RWPE1 (cell line): ENCODE data around the gene PCDHGA5.
"Not testable (repeated sequence)": the region's sequence is repeated elsewhere in the genome, so short reads cannot be mapped to it uniquely, and the experiment has no call there.

Source experiments
- CTCF ChIA-PET: fragments of 350-600 bp; sonication (Branson Sonifier 250); formaldehyde crosslinking; extraction: SDS; loops from one replicate; lab custom pipeline; 2021; lab: Yijun Ruan, JAX
- POLR2A ChIA-PET: fragments of 400-600 bp; formaldehyde crosslinking; extraction: SDS; loops from one replicate; lab custom pipeline; 2020; ENCODE audit warnings: antibody characterized with exemption; ENCODE audit not compliant: low non-redundant PET; lab: Yijun Ruan, JAX
- DNase-seq: peaks from one replicate; pipeline ENCODE4 v3.0.0; 2012; ENCODE audit warnings: low spot score
- H3K27ac ChIP-seq: fragments of 450-650 bp; 2 replicates; pipeline ENCODE4 v1.5.1; 2017
- TF ChIP-seq, protein P1 (sequence below): fragments of 450-650 bp; conservative IDR thresholded peaks from 2 replicates; pipeline ENCODE4 v1.5.1; 2017; ENCODE audit warnings: low read depth, mild to moderate bottlenecking

PCDHGA5 gene

DNA sequence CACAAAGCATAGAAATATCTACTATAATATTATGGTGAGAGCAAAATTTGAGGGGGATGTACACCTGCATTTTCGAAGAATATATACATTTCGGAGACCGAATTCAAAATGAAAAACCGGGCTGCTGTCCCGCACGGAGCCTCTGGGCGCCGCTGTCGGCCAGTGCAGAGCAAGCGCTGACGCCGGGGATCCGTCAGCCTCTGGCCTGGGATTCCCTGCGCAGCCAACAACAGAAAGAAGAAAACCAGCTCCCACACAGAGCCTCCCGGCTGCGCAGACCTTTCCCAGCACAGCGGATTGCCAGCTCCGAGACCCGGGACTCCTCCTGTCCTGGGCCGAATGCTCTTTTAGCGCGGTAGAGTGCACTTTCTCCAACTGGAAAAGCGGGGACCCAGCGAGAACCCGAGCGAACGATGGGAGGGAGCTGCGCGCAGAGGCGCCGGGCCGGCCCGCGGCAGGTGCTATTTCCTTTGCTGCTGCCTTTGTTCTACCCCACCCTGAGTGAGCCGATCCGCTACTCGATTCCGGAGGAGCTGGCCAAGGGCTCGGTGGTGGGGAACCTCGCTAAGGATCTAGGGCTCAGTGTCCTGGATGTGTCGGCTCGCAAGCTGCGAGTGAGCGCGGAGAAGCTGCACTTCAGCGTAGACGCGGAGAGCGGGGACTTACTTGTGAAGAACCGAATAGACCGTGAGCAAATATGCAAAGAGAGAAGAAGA, 44.0 kb downstream of the PCDHGA5 start, which contains the start of gene PCDHGB6:
PCDHGB6 (plus strand) TSS at position 232 of the 716 bp plus-strand sequence; CDS start at position 414, 182 bp downstream.
- POLR2A ChIA-PET, H3K27ac ChIP-seq, DNase-seq: not testable (repeated sequence)
- TF ChIP-seq, protein P1, sequence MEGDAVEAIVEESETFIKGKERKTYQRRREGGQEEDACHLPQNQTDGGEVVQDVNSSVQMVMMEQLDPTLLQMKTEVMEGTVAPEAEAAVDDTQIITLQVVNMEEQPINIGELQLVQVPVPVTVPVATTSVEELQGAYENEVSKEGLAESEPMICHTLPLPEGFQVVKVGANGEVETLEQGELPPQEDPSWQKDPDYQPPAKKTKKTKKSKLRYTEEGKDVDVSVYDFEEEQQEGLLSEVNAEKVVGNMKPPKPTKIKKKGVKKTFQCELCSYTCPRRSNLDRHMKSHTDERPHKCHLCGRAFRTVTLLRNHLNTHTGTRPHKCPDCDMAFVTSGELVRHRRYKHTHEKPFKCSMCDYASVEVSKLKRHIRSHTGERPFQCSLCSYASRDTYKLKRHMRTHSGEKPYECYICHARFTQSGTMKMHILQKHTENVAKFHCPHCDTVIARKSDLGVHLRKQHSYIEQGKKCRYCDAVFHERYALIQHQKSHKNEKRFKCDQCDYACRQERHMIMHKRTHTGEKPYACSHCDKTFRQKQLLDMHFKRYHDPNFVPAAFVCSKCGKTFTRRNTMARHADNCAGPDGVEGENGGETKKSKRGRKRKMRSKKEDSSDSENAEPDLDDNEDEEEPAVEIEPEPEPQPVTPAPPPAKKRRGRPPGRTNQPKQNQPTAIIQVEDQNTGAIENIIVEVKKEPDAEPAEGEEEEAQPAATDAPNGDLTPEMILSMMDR = peak; percentile 58
- CTCF ChIA-PET = interaction anchor here (0.6 to 0.9 kb wide), 4 partner anchors 9 to 1006 kb away, joined by 3 to 4 read pairs (median 3); partner anchors contain the start of genes PCDHGA8 and PCDHGB7

DNA sequence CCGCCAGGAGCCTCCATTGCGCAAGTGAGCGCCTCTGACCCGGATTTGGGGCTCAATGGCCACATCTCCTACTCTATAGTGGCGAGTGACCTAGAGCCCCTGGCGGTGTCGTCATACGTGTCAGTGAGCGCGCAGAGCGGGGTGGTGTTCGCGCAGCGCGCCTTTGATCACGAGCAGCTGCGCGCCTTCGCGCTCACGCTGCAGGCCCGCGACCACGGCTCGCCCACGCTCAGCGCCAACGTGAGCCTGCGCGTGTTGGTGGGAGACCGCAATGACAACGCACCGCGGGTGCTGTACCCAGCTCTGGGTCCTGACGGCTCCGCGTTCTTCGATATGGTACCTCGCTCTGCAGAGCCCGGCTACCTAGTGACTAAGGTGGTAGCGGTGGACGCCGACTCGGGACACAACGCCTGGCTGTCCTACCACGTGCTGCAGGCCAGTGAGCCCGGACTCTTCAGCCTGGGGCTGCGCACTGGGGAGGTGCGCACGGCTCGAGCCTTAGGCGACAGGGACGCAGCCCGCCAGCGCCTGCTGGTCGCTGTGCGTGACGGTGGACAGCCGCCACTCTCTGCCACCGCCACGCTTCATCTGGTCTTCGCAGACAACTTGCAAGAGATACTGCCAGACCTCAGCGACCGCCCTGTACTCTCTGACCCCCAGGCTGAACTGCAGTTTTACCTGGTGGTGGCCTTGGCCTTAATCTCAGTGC, 45.8 kb downstream of the PCDHGA5 start:
- CTCF ChIA-PET = interaction anchor here (0.6 kb wide), 1 partner anchor 35 kb away, joined by 6 read pairs; no protein-coding TSS in a partner anchor
- POLR2A ChIA-PET = no interaction called here
- TF ChIP-seq, protein P1 = no peak
- no peak overlapping the region for H3K27ac ChIP-seq
- DNase-seq = no peak

DNA sequence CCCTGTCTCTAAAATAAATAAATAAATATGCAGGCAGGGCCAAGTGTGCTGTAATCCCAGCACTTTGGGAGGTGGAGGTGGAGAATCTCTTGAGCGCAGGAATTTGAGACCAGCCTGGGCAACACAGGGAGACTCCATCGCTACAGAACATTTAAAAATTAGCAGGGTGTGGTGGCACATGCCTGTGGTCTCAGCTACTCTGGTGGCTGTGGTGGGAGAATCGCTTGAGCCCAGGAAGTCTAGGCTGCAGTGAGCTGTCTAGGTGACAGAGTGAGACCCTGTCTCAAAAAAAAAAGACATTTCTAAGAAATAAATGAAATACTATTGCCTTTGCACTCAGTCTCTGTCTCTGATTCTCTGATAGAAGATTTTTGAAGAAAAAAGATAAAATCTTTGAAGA, 47.6 kb downstream of the PCDHGA5 start:
- no peak overlapping the region for H3K27ac ChIP-seq
- DNase-seq = no peak
- CTCF ChIA-PET = interaction anchor here (3.3 kb wide), 1 partner anchor 152 kb away, joined by 11 read pairs; no protein-coding TSS in a partner anchor
- POLR2A ChIA-PET = no interaction called here
- TF ChIP-seq, protein P1 = no peak

DNA sequence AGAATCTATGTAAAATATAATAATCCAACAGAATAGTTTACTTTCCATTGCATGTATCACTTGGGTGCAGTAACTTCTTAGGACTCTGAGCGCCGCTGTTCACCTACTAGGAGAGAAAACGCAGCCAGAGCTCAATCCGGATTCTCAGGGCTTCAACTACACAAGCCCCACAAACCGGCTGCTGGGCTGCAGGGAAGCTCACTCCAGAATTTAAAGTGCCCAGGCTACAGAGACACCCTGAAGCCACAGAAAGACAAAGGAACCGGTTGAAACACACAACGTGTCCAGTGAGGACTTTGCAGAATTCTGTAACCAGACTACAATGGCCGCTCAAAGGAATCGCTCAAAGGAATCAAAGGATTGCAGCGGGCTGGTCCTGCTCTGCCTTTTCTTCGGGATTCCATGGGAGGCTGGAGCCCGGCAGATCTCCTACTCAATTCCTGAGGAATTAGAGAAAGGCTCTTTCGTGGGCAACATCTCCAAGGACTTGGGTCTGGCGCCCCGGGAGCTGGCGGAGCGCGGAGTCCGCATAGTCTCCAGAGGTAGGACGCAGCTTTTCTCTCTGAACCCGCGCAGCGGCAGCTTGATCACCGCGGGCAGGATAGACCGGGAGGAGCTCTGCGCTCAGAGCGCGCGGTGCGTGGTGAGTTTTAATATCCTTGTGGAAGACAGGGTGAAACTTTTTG, 49.0 kb downstream of the PCDHGA5 start, which contains the start of gene PCDHGA10:
PCDHGA10 (plus strand) TSS at position 134 of the 686 bp plus-strand sequence; CDS start at position 323, 189 bp downstream.
- ChIA-PET CTCF (interaction anchor here (0.9 to 3.3 kb wide), 4 partner anchors 30 to 151 kb away, joined by 3 to 11 read pairs (median 4); partner anchors contain the start of genes PCDHGA7 and PCDHGB2), POLR2A (no interaction called here)
- no peak within 1 kb of the TSS for H3K27ac ChIP-seq
- DNase-seq = peak; percentile 29
- TF ChIP-seq, protein P1 = no peak

DNA sequence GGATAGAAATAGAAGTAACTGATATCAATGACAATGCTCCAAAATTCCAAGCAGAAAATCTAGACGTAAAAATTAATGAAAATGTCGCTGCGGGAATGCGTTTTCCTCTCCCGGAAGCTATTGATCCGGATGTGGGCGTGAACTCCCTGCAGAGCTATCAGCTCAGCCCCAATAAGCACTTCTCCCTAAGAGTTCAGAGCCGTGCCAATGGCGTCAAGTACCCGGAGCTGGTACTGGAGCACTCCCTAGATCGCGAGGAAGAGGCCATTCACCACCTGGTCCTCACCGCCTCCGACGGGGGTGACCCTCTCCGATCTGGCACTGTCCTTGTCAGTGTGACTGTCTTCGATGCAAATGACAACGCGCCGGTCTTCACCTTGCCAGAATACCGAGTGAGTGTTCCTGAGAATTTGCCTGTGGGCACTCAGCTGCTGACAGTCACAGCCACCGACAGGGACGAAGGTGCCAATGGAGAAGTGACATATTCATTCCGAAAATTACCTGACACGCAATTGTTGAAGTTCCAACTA, 49.6 kb downstream of the PCDHGA5 start:
- TF ChIP-seq, protein P1 = no peak
- ChIA-PET POLR2A (no interaction called here), CTCF (interaction anchor here (3.3 kb wide), 1 partner anchor 150 kb away, joined by 11 read pairs; no protein-coding TSS in a partner anchor)
- H3K27ac ChIP-seq = no peak overlapping the region
- DNase-seq = no peak

DNA sequence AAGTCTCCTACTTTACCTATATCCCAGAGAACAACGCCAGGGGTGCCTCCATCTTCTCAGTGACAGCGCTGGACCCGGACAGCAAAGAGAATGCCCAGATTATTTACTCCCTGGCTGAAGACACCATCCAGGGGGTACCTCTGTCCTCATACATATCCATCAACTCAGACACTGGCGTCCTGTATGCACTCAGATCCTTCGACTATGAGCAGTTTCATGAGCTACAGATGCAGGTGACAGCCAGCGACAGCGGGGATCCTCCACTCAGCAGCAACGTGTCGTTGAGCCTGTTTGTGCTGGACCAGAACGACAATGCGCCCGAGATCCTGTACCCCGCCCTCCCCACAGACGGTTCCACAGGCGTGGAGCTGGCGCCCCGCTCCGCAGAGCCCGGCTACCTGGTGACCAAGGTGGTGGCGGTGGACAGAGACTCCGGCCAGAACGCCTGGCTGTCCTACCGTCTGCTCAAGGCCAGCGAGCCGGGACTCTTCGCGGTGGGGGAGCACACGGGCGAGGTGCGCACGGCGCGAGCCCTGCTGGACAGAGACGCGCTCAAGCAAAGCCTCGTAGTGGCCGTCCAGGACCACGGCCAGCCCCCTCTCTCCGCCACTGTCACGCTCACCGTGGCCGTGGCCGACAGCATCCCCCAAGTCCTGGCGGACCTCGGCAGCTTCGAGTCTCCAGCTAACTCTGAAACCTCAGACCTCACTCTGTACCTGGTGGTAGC, 50.7 kb downstream of the PCDHGA5 start:
- DNase-seq, H3K27ac ChIP-seq, POLR2A ChIA-PET: not testable (repeated sequence)
- CTCF ChIA-PET = interaction anchor here (0.5 to 3.3 kb wide), 2 partner anchors 23 to 149 kb away, joined by 4 to 11 read pairs; no protein-coding TSS in a partner anchor

DNA sequence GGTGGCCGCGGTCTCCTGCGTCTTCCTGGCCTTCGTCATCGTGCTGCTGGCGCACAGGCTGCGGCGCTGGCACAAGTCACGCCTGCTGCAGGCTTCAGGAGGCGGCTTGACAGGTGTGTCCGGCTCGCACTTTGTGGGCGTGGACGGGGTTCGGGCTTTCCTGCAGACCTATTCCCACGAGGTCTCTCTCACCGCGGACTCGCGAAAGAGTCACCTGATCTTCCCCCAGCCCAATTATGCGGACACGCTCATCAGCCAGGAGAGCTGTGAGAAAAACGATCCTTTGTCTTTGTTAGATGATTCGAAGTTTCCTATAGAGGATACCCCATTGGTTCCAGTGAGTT, 51.3 kb downstream of the PCDHGA5 start:
- H3K27ac ChIP-seq, POLR2A ChIA-PET, DNase-seq: not testable (repeated sequence)
- CTCF ChIA-PET = interaction anchor here (0.6 kb wide), 1 partner anchor 152 kb away, joined by 3 read pairs; no protein-coding TSS in a partner anchor
